ENCODE measurements around the gene POU6F2. TPM values are rescaled to one million over a fixed set of nuclear protein-coding genes. Genes with fewer than 3 reads are reported as not detected.

Gene POU6F2
- total RNA-seq, 4 donors from 2014 or later: not detected

- Histone ChIP-seq H3K4me3 (no peak overlapping the region), H3K9me3 (no peaks in the 10 kb centered on the region), H3K27ac (no peak overlapping the region), H3K36me3 (no peaks in the 10 kb centered on the region), H3K27me3 (no peaks in the 10 kb centered on the region), H3K4me1 (no peaks in the 10 kb centered on the region)
- WGBS: 58% methylated on average over 10 of the region's 10 CpGs
- no peak for TF ChIP-seq CTCF (IDR thresholded peaks at IDR 0.05)
- TF ChIP-seq EP300 (IDR thresholded peaks at IDR 0.05): no peak
- TF ChIP-seq POLR2AphosphoS5 (IDR thresholded peaks at IDR 0.05): no peak
- no peak for TF ChIP-seq POLR2A (IDR thresholded peaks at IDR 0.05)
- no peak for DNase-seq (ENCODE audit: low spot score in 2 of 2)
These were observed 314.1 kb downstream of the POU6F2 start for GRCh38 chr7:39291628-39292410.

- WGBS: 81% methylated on average over 26 of the region's 26 CpGs
- no peak overlapping the region for H3K27ac ChIP-seq
- no peak for DNase-seq (ENCODE audit: low spot score in 2 of 2)
- H3K4me1 ChIP-seq: no peaks in the 10 kb centered on the region
- H3K36me3 ChIP-seq: no peaks in the 10 kb centered on the region
- H3K27me3 ChIP-seq: no peaks in the 10 kb centered on the region
- H3K4me3 ChIP-seq: no peak overlapping the region
- TF ChIP-seq CTCF (IDR thresholded peaks at IDR 0.05) (no peak), EP300 (IDR thresholded peaks at IDR 0.05) (no peak), POLR2AphosphoS5 (IDR thresholded peaks at IDR 0.05) (no peak), POLR2A (IDR thresholded peaks at IDR 0.05) (no peak)
- H3K9me3 ChIP-seq: no peaks in the 10 kb centered on the region
These were observed 315.5 kb downstream of the POU6F2 start for GRCh38 chr7:39293056-39293823.

- TF ChIP-seq CTCF (IDR thresholded peaks at IDR 0.05): no peak
- TF ChIP-seq EP300 (IDR thresholded peaks at IDR 0.05): no peak
- TF ChIP-seq POLR2AphosphoS5 (IDR thresholded peaks at IDR 0.05): no peak
- no peak for TF ChIP-seq POLR2A (IDR thresholded peaks at IDR 0.05)
- H3K36me3 ChIP-seq: no peaks in the 10 kb centered on the region
- no peaks in the 10 kb centered on the region for H3K4me1 ChIP-seq
- no peaks in the 10 kb centered on the region for H3K27me3 ChIP-seq
- H3K4me3 ChIP-seq: no peak overlapping the region
- H3K27ac ChIP-seq: no peak overlapping the region
- no peak for DNase-seq (ENCODE audit: low spot score in 2 of 2)
- WGBS: 78% methylated on average over 4 of the region's 4 CpGs
- no peaks in the 10 kb centered on the region for H3K9me3 ChIP-seq
These were observed 316.3 kb downstream of the POU6F2 start for GRCh38 chr7:39294022-39294421.

- Histone ChIP-seq H3K9me3 (no peaks in the 10 kb centered on the region), H3K4me1 (no peaks in the 10 kb centered on the region), H3K27ac (no peak overlapping the region), H3K4me3 (no peak overlapping the region), H3K36me3 (no peaks in the 10 kb centered on the region), H3K27me3 (no peaks in the 10 kb centered on the region)
- TF ChIP-seq EP300 (IDR thresholded peaks at IDR 0.05) (no peak), POLR2A (IDR thresholded peaks at IDR 0.05) (no peak), CTCF (IDR thresholded peaks at IDR 0.05) (no peak), POLR2AphosphoS5 (IDR thresholded peaks at IDR 0.05) (no peak)
- no peak for DNase-seq (ENCODE audit: low spot score in 2 of 2)
These were observed 318.1 kb downstream of the POU6F2 start for GRCh38 chr7:39295796-39296195.

GRCh38 chr7:39299695-39300094, 322.0 kb downstream of the POU6F2 start:
- TF ChIP-seq CTCF (IDR thresholded peaks at IDR 0.05) (no peak), POLR2A (IDR thresholded peaks at IDR 0.05) (no peak), POLR2AphosphoS5 (IDR thresholded peaks at IDR 0.05) (no peak), EP300 (IDR thresholded peaks at IDR 0.05) (no peak)
- H3K27ac ChIP-seq: no peak overlapping the region
- 49% methylated on average over 6 of the region's 6 CpGs for WGBS
- H3K9me3 ChIP-seq: no peaks in the 10 kb centered on the region
- no peak for DNase-seq (ENCODE audit: low spot score in 2 of 2)
- H3K4me3 ChIP-seq: no peak overlapping the region
- no peaks in the 10 kb centered on the region for H3K4me1 ChIP-seq
- H3K27me3 ChIP-seq: peaks cover 4% of the 10 kb centered on the region
- H3K36me3 ChIP-seq: no peaks in the 10 kb centered on the region

All from suprapubic skin (tissue), 4 donors.